B cell (primary cell): ENCODE data around the gene RGS7BP. TPM values are rescaled to one million over a fixed set of nuclear protein-coding genes. Genes with fewer than 3 reads are reported as not detected.

ENCODE experiments used
- ATAC-seq: fragments of 200-7000 bp; cut with Tn5 transposase; one replicate; pipeline ENCODE4 v1.10.0; 2021; ENCODE audit warnings: low read depth, mild to moderate bottlenecking, moderate number of reproducible peaks, moderate library complexity
- CTCF ChIA-PET: fragments of 350-600 bp; sonication (Branson Sonifier 250); formaldehyde crosslinking; loops from one replicate; lab custom pipeline; 2021; ENCODE audit warnings: antibody characterized with exemption, inconsistent platforms; lab: Charles Lee
- POLR2A ChIA-PET: fragments of 350-600 bp; sonication (Branson Sonifier 250); formaldehyde crosslinking; loops from one replicate; lab custom pipeline; 2021; ENCODE audit warnings: antibody characterized with exemption; lab: Charles Lee
- DNase-seq: peaks from one replicate; pipeline ENCODE4 v3.0.0; 2013
- H2AFZ ChIP-seq: 2 replicates; pipeline ENCODE4 v1.6.1; 2012; ENCODE audit warnings: mild to moderate bottlenecking, low read depth, low read length; ENCODE audit not compliant: insufficient read depth, poor library complexity, severe bottlenecking
- H3K27ac ChIP-seq, 2 donors: 1 replicate in 1 of 2; 2 replicates in 1 of 2; pipeline ENCODE4 v1.5.1; 2012 to 2013; ENCODE audit warnings: low read length in 2 of 2, mild to moderate bottlenecking in 2 of 2, moderate library complexity in 1 of 2
- H3K27me3 ChIP-seq, 4 experiments: fragments of 200-600 bp in 1 of 4; sonication (generic) in 1 of 4; replicated peaks in 1 of 4; 1 replicate in 2 of 4; 2 replicates in 2 of 4; pipeline versions ENCODE4 v1.6.1 to v1.7.0; 2013 to 2016; ENCODE audit warnings: low read length in 3 of 4, mild to moderate bottlenecking in 2 of 4, mixed read lengths in 1 of 4, moderate library complexity in 1 of 4; ENCODE audit not compliant: insufficient read depth in 4 of 4, control insufficient read depth in 3 of 4; ENCODE audit errors: control extremely low read depth in 1 of 4
- H3K36me3 ChIP-seq, 2 experiments: replicated peaks in 1 of 2; 1 replicate in 1 of 2; 2 replicates in 1 of 2; pipeline versions ENCODE4 v1.6.1 to v1.7.1; 2013; ENCODE audit warnings: low read length in 1 of 2; ENCODE audit not compliant: insufficient read depth in 2 of 2, control insufficient read depth in 1 of 2; ENCODE audit errors: control extremely low read depth in 1 of 2, extremely low read depth in 1 of 2
- H3K4me1 ChIP-seq, 2 donors: fragments of 200-600 bp in 1 of 2; sonication (generic) in 1 of 2; 1 replicate in 1 of 2; 2 replicates in 1 of 2; pipeline versions ENCODE4 v1.5.1 to v1.6.1; 2013 to 2017; ENCODE audit warnings: low read length in 2 of 2; ENCODE audit not compliant: control insufficient read depth in 2 of 2, insufficient read depth in 2 of 2
- H3K4me2 ChIP-seq: replicated peaks from 2 replicates; pipeline ENCODE3; 2012; ENCODE audit warnings: mild to moderate bottlenecking, low read depth, low read length; ENCODE audit not compliant: poor library complexity, severe bottlenecking
- H3K4me3 ChIP-seq, 5 experiments: fragments of 200-600 bp in 1 of 5; sonication (generic) in 1 of 5; 1 replicate in 3 of 5; 2 replicates in 2 of 5; pipeline versions ENCODE4 v1.5.1 to v1.7.0; 2011 to 2016; ENCODE audit warnings: low read length in 4 of 5, mild to moderate bottlenecking in 4 of 5, low read depth in 2 of 5, control low read depth in 1 of 5, moderate library complexity in 1 of 5; ENCODE audit not compliant: insufficient read depth in 1 of 5; ENCODE audit errors: control extremely low read depth in 1 of 5, extremely low read depth in 1 of 5
- H3K79me2 ChIP-seq: fragments of 200-600 bp; sonication (generic); one replicate; pipeline ENCODE4 v1.6.0; 2016; ENCODE audit warnings: low read length; ENCODE audit not compliant: control insufficient read depth, insufficient read depth
- H3K9ac ChIP-seq: fragments of 200-600 bp; sonication (generic); 2 replicates; pipeline ENCODE4 v1.6.1; 2017; ENCODE audit warnings: mild to moderate bottlenecking, low read length, moderate library complexity
- H3K9me3 ChIP-seq, 3 donors: one replicate each; pipeline versions ENCODE4 v1.6.1 to v1.7.1; 2013; ENCODE audit warnings: low read length in 2 of 3; ENCODE audit not compliant: control insufficient read depth in 2 of 3, insufficient read depth in 1 of 3; ENCODE audit errors: control extremely low read depth in 1 of 3
- H4K20me1 ChIP-seq: 2 replicates; pipeline ENCODE4 v1.6.0; 2012; ENCODE audit warnings: mild to moderate bottlenecking, low read length; ENCODE audit not compliant: insufficient read depth, control insufficient read depth, poor library complexity, severe bottlenecking
- H3K27ac Mint-ChIP-seq: one replicate; pipeline ENCODE4 v1.8.0; 2021; ENCODE audit warnings: mixed read lengths
- H3K27me3 Mint-ChIP-seq: one replicate; pipeline ENCODE4 v1.8.0; 2021; ENCODE audit warnings: mixed read lengths
- H3K4me1 Mint-ChIP-seq: one replicate; pipeline ENCODE4 v1.8.0; 2021; ENCODE audit warnings: mixed read lengths
- H3K4me3 Mint-ChIP-seq: one replicate; pipeline ENCODE4 v1.8.0; 2021; ENCODE audit warnings: mixed read lengths
- H3K9me3 Mint-ChIP-seq: one replicate; pipeline ENCODE4 v1.8.0; 2022; ENCODE audit warnings: mixed read lengths; ENCODE audit not compliant: insufficient read depth
- CTCF ChIP-seq: fragments of 200-600 bp; IDR thresholded peaks from one replicate; pipeline ENCODE4 v1.8.0; 2022; ENCODE audit warnings: antibody characterized with exemption, mild to moderate bottlenecking
- EZH2 ChIP-seq: IDR thresholded peaks from 2 replicates; pipeline ENCODE4 v1.6.1; 2012; ENCODE audit warnings: borderline replicate concordance, low read depth, mild to moderate bottlenecking, moderate library complexity, low read length; ENCODE audit not compliant: insufficient read depth, poor library complexity, severe bottlenecking
- WGBS: methylation state at CpG from one replicate; pipeline ENCODE4 v1.1.5; 2013; ENCODE audit warnings: missing lambda C conversion rate; ENCODE audit not compliant: insufficient coverage; 5-methylcytosine and 5-hydroxymethylcytosine counted together
- intact Hi-C: fragments of 100-400 bp; cut with micrococcal nuclease; formaldehyde crosslinking; loops from one replicate; pipeline ENCODE4 v1.10.0; 2022
- polyA plus RNA-seq: library from polyadenylated mRNA; depleted of rRNA; stranded (reverse); fragments of >200 nt; gene quantifications from 2 replicates; pipeline ENCODE4 v1.2.3, GENCODE V29; 2012
- total RNA-seq, 2 donors: library from RNA; stranded (reverse); fragments of 120-200 nt in 1 of 2; gene quantifications; 1 replicate in 1 of 2; 2 replicates in 1 of 2; pipeline versions ENCODE4 v1.2.3 to v1.2.4, GENCODE V29; 2013 to 2022

RGS7BP gene
- total and polyA plus RNA-seq, 2 donors (not counting 1 experiment from before 2014, with no cell fraction given), result not detected

- POLR2A ChIA-PET, result no interaction called here
- Histone ChIP-seq H3K9ac (no peak overlapping the region), H3K4me1 (no peaks in the 10 kb centered on the region), H3K36me3 (no peaks in the 10 kb centered on the region), H3K9me3 (peaks cover 0 to 7% (median 2%) of the 10 kb centered on the region in 3 donors), H3K27ac (no peak overlapping the region), H3K4me3 (no peak overlapping the region), H3K79me2 (no peaks in the 10 kb centered on the region), H3K27me3 (no peaks in the 10 kb centered on the region), H2AFZ (no peak overlapping the region), H3K4me2 (no peak overlapping the region), H4K20me1 (no peaks in the 10 kb centered on the region)
- no peak for DNase-seq
- ATAC-seq, result no peak
- Mint-ChIP-seq H3K4me1 (no peaks in the 10 kb centered on the region), H3K27ac (no peak overlapping the region), H3K4me3 (no peak overlapping the region), H3K9me3 (no peaks in the 10 kb centered on the region), H3K27me3 (no peaks in the 10 kb centered on the region)
- CTCF ChIA-PET, result no interaction called here
- intact Hi-C loops, result no loop called here
- TF ChIP-seq CTCF (no peak), EZH2 (no peak)
- 76% methylated on average over 3 of the region's 3 CpGs for WGBS
Observed at GRCh38 chr5:64458948-64459347, 46.9 kb upstream of the RGS7BP start.

GRCh38 chr5:64462391-64462790 lies 43.4 kb upstream of the RGS7BP start:
- no CpG with 5 or more reads among the region's 4 CpGs for WGBS

More at GRCh38 chr5:64462391-64462790, 43.4 kb upstream of the RGS7BP start:
- Mint-ChIP-seq H3K27me3 (no peaks in the 10 kb centered on the region), H3K4me1 (no peaks in the 10 kb centered on the region), H3K4me3 (no peak overlapping the region), H3K27ac (no peak overlapping the region), H3K9me3 (no peaks in the 10 kb centered on the region)
- peaks cover 0 to 7% (median 2%) of the 10 kb centered on the region in 3 donors for H3K9me3 ChIP-seq
- H3K79me2 ChIP-seq, result no peaks in the 10 kb centered on the region
- no peaks in the 10 kb centered on the region for H3K36me3 ChIP-seq
- no peaks in the 10 kb centered on the region for H4K20me1 ChIP-seq
- CTCF ChIA-PET, result no interaction called here
- H2AFZ ChIP-seq, result no peak overlapping the region
- H3K4me1 ChIP-seq, result no peaks in the 10 kb centered on the region
- no peaks in the 10 kb centered on the region for H3K27me3 ChIP-seq
- TF ChIP-seq CTCF (no peak), EZH2 (no peak)
- H3K9ac ChIP-seq, result no peak overlapping the region
- no peak for DNase-seq
- no peak overlapping the region for H3K27ac ChIP-seq
- ATAC-seq, result no peak
- H3K4me3 ChIP-seq, result no peak overlapping the region
- H3K4me2 ChIP-seq, result no peak overlapping the region
- intact Hi-C loops, result no loop called here
- POLR2A ChIA-PET, result no interaction called here
